Upper lobe of right lung (tissue), 1 donor: Measurements from ENCODE around the gene SUPT4H1. TPM values are rescaled to one million over a fixed set of nuclear protein-coding genes. Genes with fewer than 3 reads are reported as not detected.

ENCODE experiments used
- ATAC-seq: fragments of 200-7000 bp; cut with Tn5 transposase; one replicate; pipeline ENCODE4 v1.9.1; 2020; ENCODE audit warnings: mild to moderate bottlenecking, moderate library complexity
- DNase-seq: peaks from one replicate; pipeline ENCODE4 v3.0.0-alpha.2; 2020
- H3K27ac ChIP-seq: fragments of 200-600 bp; one replicate; pipeline ENCODE4 v1.8.0; 2022
- H3K27me3 ChIP-seq: fragments of 200-600 bp; one replicate; pipeline ENCODE4 v1.8.0; 2022; ENCODE audit warnings: mild to moderate bottlenecking
- H3K36me3 ChIP-seq: fragments of 200-600 bp; one replicate; pipeline ENCODE4 v1.8.0; 2022
- H3K4me1 ChIP-seq: fragments of 200-600 bp; one replicate; pipeline ENCODE4 v1.8.0; 2022
- H3K4me3 ChIP-seq: fragments of 200-600 bp; one replicate; pipeline ENCODE4 v1.8.0; 2022; ENCODE audit warnings: mild to moderate bottlenecking
- H3K9me3 ChIP-seq: fragments of 200-600 bp; one replicate; pipeline ENCODE4 v1.8.0; 2022
- CTCF ChIP-seq: fragments of 200-600 bp; IDR thresholded peaks from one replicate; pipeline ENCODE4 v1.8.0; 2022; ENCODE audit warnings: antibody characterized with exemption
- intact Hi-C: fragments of 100-400 bp; cut with DNase I; formaldehyde crosslinking; loops from one replicate; pipeline ENCODE4 v1.11.0; 2022
- total RNA-seq: library from RNA; stranded (reverse); fragmentation: NEBNext Ultra II Directional; extraction: Animal tissue kit (Norgen Biotek cat#: 25700); gene quantifications from one replicate; pipeline ENCODE4 v1.2.1, GENCODE V29; 2021
- donor health status: DM: no; HTN: yes; CAD: no; lungs with severe emphysema.

SUPT4H1 gene
- total RNA-seq, 1 donor from 2014 or later: 82.4 TPM

GRCh38 chr17:58352596-58353388 lies 791 bp upstream of the SUPT4H1 start:
- ATAC-seq (peak; percentile 35), DNase-seq (peak; percentile 68)
- intact Hi-C loops: no loop called here
- H3K4me1 ChIP-seq: peaks cover 9% of the 10 kb centered on the region
- H3K27ac ChIP-seq: peak overlapping the region; percentile 97
- H3K4me3 ChIP-seq: peak overlapping the region; percentile 95
- peaks cover 29% of the 10 kb centered on the region for H3K36me3 ChIP-seq
- TF ChIP-seq CTCF: no peak
- H3K9me3 ChIP-seq: no peaks in the 10 kb centered on the region
- no peaks in the 10 kb centered on the region for H3K27me3 ChIP-seq

GRCh38 chr17:58351182-58351581 lies 819 bp downstream of the SUPT4H1 start:
- H3K27ac ChIP-seq: no peak overlapping the region
- intact Hi-C loops: no loop called here
- peaks cover 45% of the 10 kb centered on the region for H3K36me3 ChIP-seq
- peak overlapping the region; percentile 95 for H3K4me3 ChIP-seq
- TF ChIP-seq CTCF: no peak
- no peaks in the 10 kb centered on the region for H3K27me3 ChIP-seq
- peaks cover 9% of the 10 kb centered on the region for H3K4me1 ChIP-seq
- no peak for DNase-seq
- ATAC-seq: no peak
- H3K9me3 ChIP-seq: no peaks in the 10 kb centered on the region

- Histone ChIP-seq H3K27ac (no peak overlapping the region), H3K9me3 (no peaks in the 10 kb centered on the region), H3K27me3 (no peaks in the 10 kb centered on the region), H3K36me3 (peaks cover 60% of the 10 kb centered on the region), H3K4me3 (no peak overlapping the region), H3K4me1 (peaks cover 12% of the 10 kb centered on the region)
- TF ChIP-seq CTCF: no peak
- ATAC-seq (no peak), DNase-seq (no peak)
- intact Hi-C loops: no loop called here
Observed at GRCh38 chr17:58348038-58348437, 4.0 kb downstream of the SUPT4H1 start.

- ATAC-seq (no peak), DNase-seq (peak; percentile 6)
- Histone ChIP-seq H3K27me3 (no peaks in the 10 kb centered on the region), H3K36me3 (peaks cover 58% of the 10 kb centered on the region), H3K9me3 (no peaks in the 10 kb centered on the region), H3K27ac (no peak overlapping the region), H3K4me3 (no peak overlapping the region), H3K4me1 (peaks cover 4% of the 10 kb centered on the region)
- intact Hi-C loops: no loop called here
- TF ChIP-seq CTCF: no peak
Observed at GRCh38 chr17:58345500-58345899, 6.5 kb downstream of the SUPT4H1 start.

- Histone ChIP-seq H3K36me3 (peaks cover 50% of the 10 kb centered on the region), H3K4me3 (no peak overlapping the region), H3K9me3 (no peaks in the 10 kb centered on the region), H3K27ac (peak overlapping the region; percentile 6), H3K4me1 (peaks cover 4% of the 10 kb centered on the region), H3K27me3 (no peaks in the 10 kb centered on the region)
- TF ChIP-seq CTCF: no peak
- peak; percentile 21 for DNase-seq
- intact Hi-C loops: no loop called here
- ATAC-seq: peak; percentile 49
Observed at GRCh38 chr17:58344791-58345157, 7.2 kb downstream of the SUPT4H1 start.
